Stomach (tissue), 9 donors: ENCODE data around the gene ADCY4. TPM values are rescaled to one million over a fixed set of nuclear protein-coding genes. Genes with fewer than 3 reads are reported as not detected.
A peak's percentile ranks its signal among the peaks of the same experiment; 100 is the strongest.

Experiments
- DNase-seq, 2 donors: peaks; one replicate each; pipeline versions ENCODE4 v3.0.0 to v3.0.0-alpha.2; 2013 to 2019
- H3K27ac ChIP-seq, 5 donors: fragments of 200-600 bp in 4 of 5; sonication (generic) in 4 of 5; one replicate each; pipeline ENCODE4 v1.5.1; 2013 to 2019; ENCODE audit warnings: mild to moderate bottlenecking in 1 of 5, moderate library complexity in 1 of 5
- H3K27me3 ChIP-seq, 3 donors: fragments of 200-600 bp; sonication (generic); one replicate each; pipeline ENCODE4 v1.5.1; 2017 to 2019; ENCODE audit warnings: mixed run types in 1 of 3
- H3K36me3 ChIP-seq, 4 donors: fragments of 200-600 bp; sonication (generic); 1 replicate in 3 of 4; 2 replicates in 1 of 4; pipeline ENCODE4 v1.5.1; 2016 to 2019
- H3K4me1 ChIP-seq, 4 donors: fragments of 200-600 bp; sonication (generic); one replicate each; pipeline ENCODE4 v1.5.1; 2016 to 2019
- H3K4me3 ChIP-seq, 4 donors: fragments of 200-600 bp; sonication (generic) in 3 of 4; one replicate each; pipeline ENCODE4 v1.5.1; 2016 to 2019; ENCODE audit warnings: mild to moderate bottlenecking in 1 of 4
- H3K9me3 ChIP-seq, 4 donors: fragments of 200-600 bp; sonication (generic); one replicate each; pipeline ENCODE4 v1.5.1; 2016 to 2019
- CTCF ChIP-seq, 7 experiments: fragments of 450-650 bp in 4 of 7; fragments of 200-600 bp in 3 of 7; sonication (generic) in 3 of 7; IDR thresholded peaks; one replicate each; pipeline ENCODE4 v1.5.1; 2016 to 2019; ENCODE audit warnings: antibody characterized with exemption in 7 of 7, control low read depth in 2 of 7, mild to moderate bottlenecking in 1 of 7
- EP300 ChIP-seq: sonication (generic); formaldehyde crosslinking; IDR thresholded peaks from one replicate; pipeline ENCODE4 v1.6.1; 2017; ENCODE audit warnings: antibody characterized with exemption
- POLR2A ChIP-seq, 4 donors: fragments of 450-650 bp; IDR thresholded peaks; one replicate each; pipeline ENCODE4 v1.6.1; 2016; ENCODE audit warnings: antibody characterized with exemption in 4 of 4, control low read depth in 2 of 4, mild to moderate bottlenecking in 1 of 4, moderate library complexity in 1 of 4
- POLR2AphosphoS5 ChIP-seq, 3 donors: sonication (generic); formaldehyde crosslinking; IDR thresholded peaks; one replicate each; pipeline ENCODE4 v1.6.1; 2016; ENCODE audit warnings: antibody characterized with exemption in 3 of 3
- WGBS, 5 donors: extraction: QIAGEN DNeasy Blood & Tissue Kit in 3 of 5; methylation state at CpG; one replicate each; pipeline versions ENCODE4 v1.1.5 to v1.1.7; 2013 to 2018; 5-methylcytosine and 5-hydroxymethylcytosine counted together
- intact Hi-C: fragments of 100-400 bp; cut with DNase I; formaldehyde crosslinking; loops from one replicate; pipeline ENCODE4 v1.15.1; 2023; ENCODE audit warnings: low total_unique reads
- polyA plus RNA-seq, 3 donors: library from polyadenylated mRNA; stranded (reverse); fragments of 200-250 nt; gene quantifications; one replicate each; pipeline ENCODE4 v1.2.3, GENCODE V29; 2013
- total RNA-seq, 5 donors: library from RNA; depleted of rRNA; stranded (reverse); fragments of >200 nt; gene quantifications; one replicate each; pipeline versions ENCODE4 v1.1.0 to v1.2.3, GENCODE V29; 2014 to 2016
- donor health status: healthy with polysubstance abuse.
- donor health status: Bipolar disorder and iron deficiency.
- donor health status: healthy.

ADCY4 gene
- total and polyA plus RNA-seq, 8 donors: 15.2 to 118 (median 25.8) TPM

GRCh38 chr14:24370748-24371147 lies 35.9 kb upstream of the ADCY4 start:
- no peak for DNase-seq
- intact Hi-C loops: no loop called here
- 64 to 75% (median 69%) methylated on average over 1 of the region's 1 CpG for WGBS, 5 donors
- TF ChIP-seq POLR2AphosphoS5 (IDR thresholded peaks at IDR 0.05) (no peak), POLR2A (IDR thresholded peaks at IDR 0.05) (no peak), CTCF (IDR thresholded peaks at IDR 0.05) (no peak), EP300 (no peak)
- Histone ChIP-seq H3K27me3 (peaks cover 0 to 43% (median 0%) of the 10 kb centered on the region in 3 donors), H3K4me1 (peaks cover 25 to 49% (median 41%) of the 10 kb centered on the region in 4 donors), H3K36me3 (peaks cover 0 to 36% (median 22%) of the 10 kb centered on the region in 4 donors), H3K4me3 (no peak overlapping the region), H3K9me3 (no peaks in the 10 kb centered on the region), H3K27ac (peak overlapping the region in 2 of 5 donors; percentile 94 to 97)

GRCh38 chr14:24369907-24370687 lies 35.2 kb upstream of the ADCY4 start:
- H3K4me1 ChIP-seq: peaks cover 31 to 56% (median 47%) of the 10 kb centered on the region in 4 donors
- H3K36me3 ChIP-seq: peaks cover 0 to 29% (median 18%) of the 10 kb centered on the region in 4 donors
- H3K4me3 ChIP-seq: peak overlapping the region in 1 of 4 donors; percentile 58
- no peak for TF ChIP-seq CTCF (IDR thresholded peaks at IDR 0.05)
- TF ChIP-seq POLR2A (IDR thresholded peaks at IDR 0.05): no peak
- no peak for TF ChIP-seq EP300
- no peak for TF ChIP-seq POLR2AphosphoS5 (IDR thresholded peaks at IDR 0.05)
- intact Hi-C loops: loop anchor here (5.0 kb wide), 1 partner anchor 47 kb away; no protein-coding TSS in a partner anchor
- 72 to 88% (median 80%) methylated on average over 29 to 32 of the region's 32 CpGs for WGBS, 5 donors
- peaks cover 0 to 44% (median 0%) of the 10 kb centered on the region in 3 donors for H3K27me3 ChIP-seq
- no peaks in the 10 kb centered on the region for H3K9me3 ChIP-seq
- peak overlapping the region in 4 of 5 donors; percentile 89 to 97 (median 93) for H3K27ac ChIP-seq
- DNase-seq: no peak

GRCh38 chr14:24369463-24369862 lies 34.6 kb upstream of the ADCY4 start:
- WGBS, 5 donors: 85 to 90% (median 89%) methylated on average over 20 of the region's 20 CpGs
- peaks cover 0 to 44% (median 0%) of the 10 kb centered on the region in 3 donors for H3K27me3 ChIP-seq
- H3K27ac ChIP-seq: peak overlapping the region; percentile 83 to 97 (median 92)
- peak overlapping the region in 3 of 4 donors; percentile 58 to 68 (median 59) for H3K4me3 ChIP-seq
- H3K36me3 ChIP-seq: peaks cover 0 to 23% (median 14%) of the 10 kb centered on the region in 4 donors
- intact Hi-C loops: loop anchor here (5.0 kb wide), 1 partner anchor 48 kb away; no protein-coding TSS in a partner anchor
- no peaks in the 10 kb centered on the region for H3K9me3 ChIP-seq
- no peak for TF ChIP-seq POLR2A (IDR thresholded peaks at IDR 0.05)
- no peak for TF ChIP-seq EP300
- no peak for TF ChIP-seq POLR2AphosphoS5 (IDR thresholded peaks at IDR 0.05)
- TF ChIP-seq CTCF (IDR thresholded peaks at IDR 0.05): no peak
- H3K4me1 ChIP-seq: peaks cover 31 to 60% (median 51%) of the 10 kb centered on the region in 4 donors
- no peak for DNase-seq

GRCh38 chr14:24368562-24369252 lies 33.8 kb upstream of the ADCY4 start:
- H3K9me3 ChIP-seq: no peaks in the 10 kb centered on the region

More at GRCh38 chr14:24368562-24369252, 33.8 kb upstream of the ADCY4 start:
- H3K36me3 ChIP-seq: peaks cover 0 to 16% (median 9%) of the 10 kb centered on the region in 4 donors
- 2 to 10% (median 7%) methylated on average over 15 to 47 of the region's 52 CpGs for WGBS, 5 donors
- peaks cover 31 to 60% (median 51%) of the 10 kb centered on the region in 4 donors for H3K4me1 ChIP-seq
- H3K27me3 ChIP-seq: peaks cover 0 to 44% (median 0%) of the 10 kb centered on the region in 3 donors
- no peak for TF ChIP-seq POLR2AphosphoS5 (IDR thresholded peaks at IDR 0.05)
- TF ChIP-seq EP300: no peak
- TF ChIP-seq CTCF (IDR thresholded peaks at IDR 0.05): no peak
- no peak for TF ChIP-seq POLR2A (IDR thresholded peaks at IDR 0.05)
- intact Hi-C loops: loop anchor here (5.0 kb wide), 1 partner anchor 49 kb away; no protein-coding TSS in a partner anchor
- H3K27ac ChIP-seq: peak overlapping the region; percentile 83 to 97 (median 92)
- peak in 1 of 2 donors; percentile 94 for DNase-seq
- peak overlapping the region; percentile 58 to 71 (median 64) for H3K4me3 ChIP-seq
